CD4-positive, CD25-positive, alpha-beta regulatory T cell (primary cell): ENCODE results near the gene GPER1. TPM values are rescaled to one million over a fixed set of nuclear protein-coding genes. Genes with fewer than 3 reads are reported as not detected.

ENCODE experiments used
- ATAC-seq, 2 donors: fragments of 150-1000 bp; cut with Tn5 transposase; one replicate each; pipeline ENCODE4 v1.10.0; 2021; ENCODE audit warnings: low read depth in 2 of 2, moderate number of reproducible peaks in 2 of 2, moderate library complexity in 1 of 2
- DNase-seq, 3 donors: peaks; one replicate each; pipeline versions ENCODE4 v3.0.0 to v3.0.0-alpha.2; 2012 to 2022; ENCODE audit warnings: mixed read lengths in 1 of 3
- H3K27ac ChIP-seq: one replicate; pipeline ENCODE4 v1.7.0; 2013; ENCODE audit warnings: mild to moderate bottlenecking, low read length; ENCODE audit not compliant: insufficient read depth, poor library complexity, severe bottlenecking
- H3K27me3 ChIP-seq: one replicate; pipeline ENCODE4 v1.7.0; 2013; ENCODE audit warnings: low read length; ENCODE audit not compliant: control insufficient read depth, insufficient read depth
- H3K36me3 ChIP-seq: one replicate; pipeline ENCODE4 v1.7.0; 2013; ENCODE audit warnings: mild to moderate bottlenecking, low read length, moderate library complexity; ENCODE audit not compliant: control insufficient read depth, insufficient read depth
- H3K4me1 ChIP-seq: 2 replicates; pipeline ENCODE4 v1.7.0; 2013; ENCODE audit warnings: mild to moderate bottlenecking, low read length; ENCODE audit not compliant: insufficient read depth, control insufficient read depth, poor library complexity, severe bottlenecking
- H3K4me3 ChIP-seq: one replicate; pipeline ENCODE4 v1.7.0; 2013; ENCODE audit warnings: low read depth, mild to moderate bottlenecking, low read length, moderate library complexity
- H3K9me3 ChIP-seq, 2 experiments: 1 replicate in 1 of 2; 2 replicates in 1 of 2; pipeline ENCODE4 v1.7.0; 2013; ENCODE audit warnings: low read length in 2 of 2, mild to moderate bottlenecking in 1 of 2, moderate library complexity in 1 of 2; ENCODE audit not compliant: control insufficient read depth in 2 of 2
- H3K27ac Mint-ChIP-seq, 3 donors: one replicate each; pipeline ENCODE4 v1.8.0; 2020 to 2022; ENCODE audit warnings: mild to moderate bottlenecking in 3 of 3, mixed read lengths in 3 of 3, moderate library complexity in 2 of 3
- H3K27me3 Mint-ChIP-seq: one replicate; pipeline ENCODE4 v1.8.0; 2022; ENCODE audit warnings: mild to moderate bottlenecking, mixed read lengths
- H3K36me3 Mint-ChIP-seq: one replicate; pipeline ENCODE4 v1.8.0; 2020; ENCODE audit warnings: mixed read lengths
- H3K4me1 Mint-ChIP-seq, 4 donors: one replicate each; pipeline ENCODE4 v1.8.0; 2020 to 2022; ENCODE audit warnings: mixed read lengths in 4 of 4, mild to moderate bottlenecking in 1 of 4
- H3K4me3 Mint-ChIP-seq, 4 donors: one replicate each; pipeline ENCODE4 v1.8.0; 2020 to 2022; ENCODE audit warnings: mild to moderate bottlenecking in 4 of 4, mixed read lengths in 4 of 4, moderate library complexity in 3 of 4
- H3K9me3 Mint-ChIP-seq, 7 donors: one replicate each; pipeline ENCODE4 v1.8.0; 2020 to 2022; ENCODE audit warnings: mixed read lengths in 7 of 7, mild to moderate bottlenecking in 3 of 7, moderate library complexity in 2 of 7
- polyA plus RNA-seq, 4 donors: library from polyadenylated mRNA; unstranded; fragments of 300-500 nt; fragmentation: Illumina TruSeq; gene quantifications; one replicate each; pipeline ENCODE4 v1.2.3, GENCODE V29; 2021
- total RNA-seq: library from RNA; stranded (reverse); gene quantifications from one replicate; pipeline ENCODE4 v1.2.3, GENCODE V29; 2022

The GPER1 gene
- total and polyA plus RNA-seq, 5 donors from 2014 or later, result 0.10 TPM; not detected in 4

DNA sequence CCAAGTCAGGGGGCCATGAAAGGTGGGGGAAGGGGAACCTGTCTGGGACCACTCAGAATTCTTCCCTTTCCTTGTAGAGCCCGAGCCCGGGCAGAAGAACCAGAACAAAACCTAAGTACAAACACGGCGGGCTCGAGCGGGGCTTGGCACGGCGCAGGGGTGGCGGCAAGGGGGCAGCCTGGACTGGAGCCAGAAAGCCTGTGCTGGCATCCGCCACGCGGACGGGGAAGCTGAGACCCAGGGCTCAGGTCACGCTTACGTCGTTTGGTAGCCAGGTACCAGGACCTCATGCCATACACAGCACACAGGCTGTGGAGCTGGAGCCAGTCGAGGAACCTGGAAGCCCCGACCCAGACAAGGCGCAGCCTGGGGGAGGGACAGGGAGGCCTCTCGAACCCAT is 6.6 kb upstream of the GPER1 start:
- H3K9me3 ChIP-seq, result no peaks in the 10 kb centered on the region
- Mint-ChIP-seq H3K27ac (no peak overlapping the region), H3K9me3 (no peaks in the 10 kb centered on the region), H3K36me3 (no peaks in the 10 kb centered on the region), H3K4me3 (no peak overlapping the region), H3K27me3 (no peaks in the 10 kb centered on the region), H3K4me1 (peaks cover 0 to 4% (median under 1%) of the 10 kb centered on the region in 4 donors)
- no peaks in the 10 kb centered on the region for H3K36me3 ChIP-seq
- DNase-seq (no peak), ATAC-seq (no peak)
- H3K27ac ChIP-seq, result no peak overlapping the region
- H3K4me3 ChIP-seq, result no peak overlapping the region
- no peaks in the 10 kb centered on the region for H3K27me3 ChIP-seq
- H3K4me1 ChIP-seq, result peaks cover under 1% of the 10 kb centered on the region

DNA sequence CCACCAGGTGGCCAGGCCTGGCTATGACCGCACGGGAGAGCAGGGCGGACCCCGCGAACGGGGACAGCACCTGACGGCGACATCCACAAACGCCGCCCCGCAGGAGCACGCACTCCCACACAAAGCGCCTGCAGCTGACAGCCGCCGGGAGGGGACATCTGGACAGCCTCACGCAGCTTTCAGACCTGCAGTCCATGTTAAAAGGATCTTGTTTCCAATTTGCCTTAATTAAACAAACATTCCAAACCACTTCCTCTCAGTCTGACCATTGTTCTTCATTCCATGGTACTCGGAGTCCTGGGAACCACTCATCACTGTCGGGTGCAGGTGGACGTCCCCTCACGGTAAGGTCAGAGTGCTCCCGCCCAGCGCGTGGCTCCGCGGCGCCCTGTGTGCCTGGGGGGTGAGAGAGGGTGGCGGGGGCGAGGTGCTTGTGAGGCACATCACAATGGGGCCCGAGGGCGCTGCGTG is 5.9 kb upstream of the GPER1 start:
- Histone ChIP-seq H3K4me3 (no peak overlapping the region), H3K36me3 (no peaks in the 10 kb centered on the region), H3K4me1 (peaks cover 7% of the 10 kb centered on the region), H3K27me3 (no peaks in the 10 kb centered on the region), H3K27ac (no peak overlapping the region), H3K9me3 (no peaks in the 10 kb centered on the region)
- no peaks in the 10 kb centered on the region for H3K36me3 Mint-ChIP-seq
- ATAC-seq, result no peak
- no peak overlapping the region for H3K27ac Mint-ChIP-seq
- no peak overlapping the region for H3K4me3 Mint-ChIP-seq
- no peak for DNase-seq
- H3K9me3 Mint-ChIP-seq, result no peaks in the 10 kb centered on the region
- peaks cover 0 to 6% (median 3%) of the 10 kb centered on the region in 4 donors for H3K4me1 Mint-ChIP-seq
- no peaks in the 10 kb centered on the region for H3K27me3 Mint-ChIP-seq

DNA sequence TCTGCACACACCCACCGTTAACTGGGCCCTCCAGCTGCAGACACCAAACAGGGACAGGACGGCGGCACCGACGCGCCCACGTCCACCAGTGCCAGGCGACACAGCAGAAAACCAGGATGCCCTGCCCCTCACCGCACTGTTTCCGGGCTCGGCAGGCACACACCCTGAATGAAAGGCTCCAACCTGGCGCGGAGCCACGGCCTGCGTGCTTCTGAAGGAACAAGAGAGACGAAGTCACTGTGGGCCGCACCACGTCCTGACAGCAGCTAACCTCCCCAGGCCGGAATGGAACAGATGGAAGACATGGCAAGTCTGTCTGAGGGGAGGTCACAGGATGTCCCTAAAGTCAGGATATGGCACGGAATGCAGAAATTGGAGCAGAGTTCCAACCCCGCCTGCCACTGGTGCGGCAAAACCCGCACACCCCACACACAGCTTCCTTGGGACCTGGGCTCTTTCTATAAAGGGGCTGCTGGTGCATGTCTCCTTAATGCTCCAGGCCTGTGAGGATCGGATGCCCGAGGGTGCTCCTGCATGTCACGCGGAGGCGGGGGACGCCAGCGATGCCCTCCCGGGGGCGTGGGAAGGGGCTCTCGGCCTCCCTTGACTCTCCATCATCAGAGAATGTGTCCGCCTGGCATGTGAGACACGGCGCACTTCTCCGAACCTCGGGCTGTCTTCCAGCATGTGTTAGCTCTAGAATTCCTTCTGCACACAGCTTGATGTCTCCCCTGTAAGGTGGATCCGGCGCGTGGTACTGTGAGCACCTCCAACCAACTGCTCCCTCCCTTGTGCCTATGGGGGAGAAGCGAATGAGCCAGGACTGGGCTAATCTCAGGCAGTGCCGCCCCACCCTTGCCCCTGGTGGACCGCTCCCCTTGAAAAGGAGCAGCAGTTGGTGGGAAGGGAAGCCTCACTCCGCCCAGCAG is 3.9 kb upstream of the GPER1 start:
- Histone ChIP-seq H3K4me1 (peaks cover 10% of the 10 kb centered on the region), H3K9me3 (no peaks in the 10 kb centered on the region), H3K27me3 (no peaks in the 10 kb centered on the region), H3K27ac (no peak overlapping the region), H3K36me3 (no peaks in the 10 kb centered on the region), H3K4me3 (no peak overlapping the region)
- Mint-ChIP-seq H3K4me1 (peaks cover 0 to 12% (median 8%) of the 10 kb centered on the region in 4 donors), H3K27ac (no peak overlapping the region), H3K36me3 (no peaks in the 10 kb centered on the region), H3K27me3 (no peaks in the 10 kb centered on the region), H3K9me3 (no peaks in the 10 kb centered on the region), H3K4me3 (no peak overlapping the region)
- DNase-seq, result no peak
- no peak for ATAC-seq

GRCh38 chr7:1085266-1085665 is 2.6 kb upstream of the GPER1 start:
- Histone ChIP-seq H3K27ac (no peak overlapping the region), H3K27me3 (no peaks in the 10 kb centered on the region), H3K9me3 (no peaks in the 10 kb centered on the region), H3K4me1 (peaks cover 10% of the 10 kb centered on the region), H3K36me3 (no peaks in the 10 kb centered on the region), H3K4me3 (no peak overlapping the region)
- H3K27ac Mint-ChIP-seq, result no peak overlapping the region
- DNase-seq (no peak), ATAC-seq (no peak)
- H3K9me3 Mint-ChIP-seq, result no peaks in the 10 kb centered on the region
- no peak overlapping the region for H3K4me3 Mint-ChIP-seq
- no peaks in the 10 kb centered on the region for H3K36me3 Mint-ChIP-seq
- H3K27me3 Mint-ChIP-seq, result no peaks in the 10 kb centered on the region
- H3K4me1 Mint-ChIP-seq, result peaks cover 0 to 12% (median 8%) of the 10 kb centered on the region in 4 donors

GRCh38 chr7:1085910-1086421 is 1.9 kb upstream of the GPER1 start:
- DNase-seq (no peak), ATAC-seq (no peak)
- Mint-ChIP-seq H3K27ac (no peak overlapping the region), H3K4me3 (no peak overlapping the region), H3K27me3 (no peaks in the 10 kb centered on the region), H3K9me3 (no peaks in the 10 kb centered on the region), H3K4me1 (peaks cover 0 to 12% (median 8%) of the 10 kb centered on the region in 4 donors), H3K36me3 (no peaks in the 10 kb centered on the region)
- Histone ChIP-seq H3K27me3 (no peaks in the 10 kb centered on the region), H3K4me3 (no peak overlapping the region), H3K9me3 (no peaks in the 10 kb centered on the region), H3K36me3 (no peaks in the 10 kb centered on the region), H3K27ac (no peak overlapping the region), H3K4me1 (peaks cover 10% of the 10 kb centered on the region)

DNA sequence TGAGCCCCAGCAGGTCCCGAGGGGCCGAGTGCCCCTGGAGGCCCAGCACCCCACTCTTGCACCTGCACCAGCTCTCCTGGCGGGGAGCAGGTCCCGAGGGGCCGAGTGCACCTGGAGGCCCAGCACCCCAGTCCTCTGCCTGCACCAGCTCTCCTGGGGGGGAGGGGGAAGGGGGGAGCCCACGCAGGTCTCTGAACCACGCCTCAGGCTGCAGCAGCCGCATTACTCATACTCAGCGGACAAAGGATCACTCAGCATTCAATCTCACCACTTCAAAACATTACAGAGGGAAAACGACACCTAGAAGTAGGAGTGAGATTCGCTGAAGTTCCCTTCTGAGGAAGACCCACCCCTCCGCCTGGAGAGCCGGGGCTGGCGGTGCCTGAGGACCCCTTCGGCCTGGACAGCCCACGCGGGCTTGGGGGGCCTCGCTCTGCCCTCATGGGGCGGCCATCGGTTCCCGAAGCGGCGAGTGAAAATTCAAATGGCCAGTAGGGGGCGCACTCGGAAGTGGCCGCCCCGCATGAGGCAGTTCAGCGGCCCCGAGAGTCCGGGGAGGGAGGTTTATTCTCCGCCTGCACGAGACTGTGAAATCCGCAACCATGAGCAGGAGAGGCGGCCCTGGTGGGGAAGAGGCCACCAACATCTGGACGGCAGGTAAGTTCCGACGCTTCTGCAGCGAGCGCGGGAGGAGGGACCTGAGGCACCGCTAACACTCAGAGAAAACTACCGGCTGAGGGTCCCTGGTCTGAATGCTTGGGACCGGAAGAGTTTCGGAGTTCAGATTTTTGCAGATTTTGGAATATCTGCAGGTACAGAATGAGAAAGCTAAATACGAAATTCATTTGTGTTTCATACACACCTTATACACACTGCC is 1.1 kb upstream of the GPER1 start:
- peak overlapping the region in 3 of 4 donors; percentile 69 to 83 (median 79) for H3K4me3 Mint-ChIP-seq
- ATAC-seq (peak; percentile 67 to 70), DNase-seq (peak; percentile 55 to 71 (median 65))
- Histone ChIP-seq H3K36me3 (no peaks in the 10 kb centered on the region), H3K4me3 (no peak overlapping the region), H3K27ac (no peak overlapping the region), H3K4me1 (peaks cover 10% of the 10 kb centered on the region), H3K27me3 (no peaks in the 10 kb centered on the region), H3K9me3 (no peaks in the 10 kb centered on the region)
- H3K27ac Mint-ChIP-seq, result peak overlapping the region in 2 of 3 donors; percentile 69 to 78
- H3K9me3 Mint-ChIP-seq, result no peaks in the 10 kb centered on the region
- H3K36me3 Mint-ChIP-seq, result no peaks in the 10 kb centered on the region
- H3K27me3 Mint-ChIP-seq, result no peaks in the 10 kb centered on the region
- peaks cover 0 to 12% (median 8%) of the 10 kb centered on the region in 4 donors for H3K4me1 Mint-ChIP-seq

DNA sequence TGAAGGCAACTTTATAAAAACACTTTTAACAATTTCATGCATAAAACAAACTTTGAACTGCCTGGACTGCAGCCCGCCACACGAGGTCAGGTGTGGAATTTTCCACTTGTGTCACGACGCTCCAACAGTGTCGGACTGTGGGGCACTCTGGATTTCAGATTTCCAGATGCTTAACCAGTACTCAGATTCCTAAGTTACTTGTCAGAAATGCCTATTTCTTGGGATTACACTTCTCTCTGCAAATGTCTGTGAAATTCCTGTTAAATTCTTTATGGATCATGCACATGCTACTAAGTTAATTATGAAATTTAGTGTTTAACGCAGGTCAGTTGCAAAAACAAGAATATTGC is 473 bp upstream of the GPER1 start:
- DNase-seq (no peak), ATAC-seq (no peak)
- no peak overlapping the region for H3K27ac ChIP-seq

More for the DNA sequence above, 473 bp upstream of the GPER1 start:
- H3K36me3 ChIP-seq, result no peaks in the 10 kb centered on the region
- peaks cover 0 to 12% (median 7%) of the 10 kb centered on the region in 4 donors for H3K4me1 Mint-ChIP-seq
- no peak overlapping the region for H3K4me3 ChIP-seq
- H3K27ac Mint-ChIP-seq, result no peak overlapping the region
- H3K27me3 ChIP-seq, result no peaks in the 10 kb centered on the region
- peaks cover 2% of the 10 kb centered on the region for H3K36me3 Mint-ChIP-seq
- H3K27me3 Mint-ChIP-seq, result no peaks in the 10 kb centered on the region
- peaks cover 10% of the 10 kb centered on the region for H3K4me1 ChIP-seq
- H3K9me3 ChIP-seq, result no peaks in the 10 kb centered on the region
- peak overlapping the region in 2 of 4 donors; percentile 79 to 83 for H3K4me3 Mint-ChIP-seq
- no peaks in the 10 kb centered on the region for H3K9me3 Mint-ChIP-seq
